ENCODE results near the gene CHORDC1.

- TF ChIP-seq CTCF (conservative IDR thresholded peaks at IDR 0.05) = no peak
- no peak for TF ChIP-seq EZH2 (IDR thresholded peaks at IDR 0.05; ENCODE audit: low read depth)
Observed at GRCh38 chr11:90187839-90188238, 35.0 kb downstream of the CHORDC1 start.
